SK-N-SH (cell line): ENCODE results near the gene CHRNE.

Experiments used
- CTCF ChIP-seq: fragments of 200-600 bp; sonication (generic); IDR thresholded peaks from 2 replicates; pipeline ENCODE4 v1.6.1; 2017; ENCODE audit warnings: antibody characterized with exemption, mild to moderate bottlenecking, moderate library complexity
- MXI1 ChIP-seq: IDR thresholded peaks from 2 replicates; pipeline ENCODE4 v1.6.1; 2012; ENCODE audit warnings: mild to moderate bottlenecking, low read depth, low read length, improper control_type of control experiment
- TAF1 ChIP-seq: IDR thresholded peaks from 2 replicates; pipeline ENCODE4 v1.6.1; 2012; ENCODE audit warnings: low read depth, mild to moderate bottlenecking, low read length, moderate library complexity, borderline replicate concordance
- TCF12 ChIP-seq: IDR thresholded peaks from 2 replicates; pipeline ENCODE4 v1.4.0; 2012

GRCh38 chr17:4856937-4857314, 46.0 kb downstream of the CHRNE start:
- no peak for TF ChIP-seq MXI1
- no peak for TF ChIP-seq CTCF
- TF ChIP-seq TAF1, result no peak
- no peak for TF ChIP-seq TCF12
